SIG-M5 treated with dmso at 0.1 percent for 504 hours (cell line): ENCODE data around the gene IFT43.

ENCODE experiments used
- DNase-seq: peaks from one replicate; lab custom pipeline; 2025; ENCODE audit not compliant: unreplicated experiment; lab: John Stamatoyannopoulos, UW

The IFT43 gene

DNA sequence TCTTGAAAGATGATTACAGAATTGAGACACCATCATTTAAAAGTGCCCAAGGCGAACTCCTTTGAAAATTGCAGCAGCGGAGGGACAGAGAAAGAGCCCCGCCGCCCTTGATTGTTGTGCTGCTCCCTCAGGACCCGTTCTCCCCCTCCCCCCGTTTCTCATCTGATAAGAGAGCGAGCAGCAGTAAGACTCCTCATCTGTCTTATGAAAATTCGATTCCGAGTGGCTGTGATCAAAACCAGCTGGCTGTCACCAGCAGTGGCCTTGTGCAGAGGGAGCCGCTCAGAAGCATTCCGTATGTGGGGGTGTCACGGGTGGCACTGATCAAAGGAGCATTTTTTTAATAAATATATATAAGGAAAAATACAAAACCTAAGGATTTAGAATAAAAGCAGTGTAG is 88.2 kb downstream of the IFT43 start:
- DNase-seq = no peak

DNA sequence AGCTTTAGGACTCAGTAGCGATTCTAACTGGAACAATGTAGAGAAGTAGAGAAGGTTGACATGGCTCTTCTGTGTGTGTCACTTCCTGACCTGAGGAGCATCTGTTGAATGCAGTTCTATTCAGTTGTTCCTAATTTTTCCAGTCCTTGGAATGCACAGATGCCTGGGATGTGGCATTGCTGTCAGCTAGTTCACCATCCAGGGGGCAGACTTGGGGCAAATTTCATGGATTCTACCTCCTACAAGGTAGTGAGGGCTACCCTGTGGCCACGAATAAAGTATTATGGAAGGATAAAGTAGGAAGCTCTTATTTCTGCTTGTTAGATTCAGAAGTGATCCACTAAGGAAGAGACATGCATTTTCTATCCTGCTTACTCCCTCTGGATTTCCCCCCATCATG is 91.8 kb downstream of the IFT43 start:
- DNase-seq = no peak

DNA sequence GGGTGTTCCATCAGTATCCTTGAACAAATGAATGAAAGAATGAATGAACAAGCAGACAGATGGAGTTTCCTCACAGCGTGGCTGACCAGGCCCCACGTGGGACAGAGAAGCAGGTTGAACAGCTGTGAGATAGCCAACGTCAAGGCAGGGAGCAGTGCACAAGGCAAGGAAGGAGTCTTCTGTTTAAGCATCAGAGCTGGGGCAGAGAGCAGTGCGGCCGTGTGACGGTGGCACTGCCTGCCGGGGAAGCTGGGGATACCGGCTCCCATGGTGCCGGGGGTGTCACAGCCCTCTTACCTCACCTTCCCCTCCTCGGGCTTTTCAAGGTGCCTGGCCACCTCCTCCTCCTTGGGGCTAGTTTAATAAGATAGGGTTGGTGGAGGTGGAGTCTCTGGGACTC is 92.9 kb downstream of the IFT43 start:
- DNase-seq = no peak

GRCh38 chr14:76080025-76080424 is 94.5 kb downstream of the IFT43 start:
- no peak for DNase-seq

DNA sequence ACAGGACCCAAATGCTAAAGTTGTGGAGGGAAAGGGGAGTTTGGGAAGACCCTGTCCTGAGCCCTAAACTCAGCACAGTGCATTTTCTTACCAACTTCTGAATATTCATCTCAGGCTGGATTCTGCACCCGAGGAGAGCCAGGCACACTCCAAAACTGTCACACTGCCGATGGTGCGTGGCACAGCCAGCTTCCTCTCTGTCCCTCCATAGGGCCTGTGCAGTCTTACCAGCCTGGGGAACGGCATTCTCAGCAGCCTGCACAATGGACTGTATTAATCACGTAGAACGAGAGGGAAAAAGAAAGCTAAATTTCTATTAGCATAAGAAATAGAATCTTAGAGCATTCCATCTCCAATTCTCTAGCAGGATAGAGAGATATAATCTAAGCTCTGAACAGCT is 94.9 kb downstream of the IFT43 start:
- no peak for DNase-seq

GRCh38 chr14:76081642-76082041 is 96.1 kb downstream of the IFT43 start:
- DNase-seq = peak; percentile 7

GRCh38 chr14:76083796-76084765 is 98.5 kb downstream of the IFT43 start:
- no peak for DNase-seq

- DNase-seq = no peak
Observed at GRCh38 chr14:76085358-76085757, 99.8 kb downstream of the IFT43 start.

DNA sequence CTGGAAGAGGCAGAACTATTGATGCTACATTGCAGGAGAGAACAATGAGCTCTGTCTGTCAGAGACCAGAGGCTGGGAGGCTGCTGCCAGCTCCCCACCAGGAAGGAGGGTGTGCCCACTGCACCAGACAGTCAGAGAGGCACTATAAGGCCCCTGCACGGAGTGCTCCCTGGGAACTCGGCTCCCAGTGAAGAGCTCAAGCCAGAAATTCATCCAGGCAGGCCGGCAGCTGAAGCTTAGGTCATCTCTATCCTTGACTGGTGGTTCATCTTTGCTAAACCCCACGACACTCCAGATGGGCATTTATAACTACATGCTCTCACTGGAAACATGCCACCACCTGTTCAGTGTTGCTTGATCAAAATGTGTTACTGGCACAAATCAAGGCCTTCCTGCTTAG is 101.1 kb downstream of the IFT43 start:
- DNase-seq = no peak

- DNase-seq = no peak
Observed at GRCh38 chr14:76088326-76088725, 102.8 kb downstream of the IFT43 start.

- no peak for DNase-seq
Observed at GRCh38 chr14:76088771-76089571, 103.4 kb downstream of the IFT43 start.

DNA sequence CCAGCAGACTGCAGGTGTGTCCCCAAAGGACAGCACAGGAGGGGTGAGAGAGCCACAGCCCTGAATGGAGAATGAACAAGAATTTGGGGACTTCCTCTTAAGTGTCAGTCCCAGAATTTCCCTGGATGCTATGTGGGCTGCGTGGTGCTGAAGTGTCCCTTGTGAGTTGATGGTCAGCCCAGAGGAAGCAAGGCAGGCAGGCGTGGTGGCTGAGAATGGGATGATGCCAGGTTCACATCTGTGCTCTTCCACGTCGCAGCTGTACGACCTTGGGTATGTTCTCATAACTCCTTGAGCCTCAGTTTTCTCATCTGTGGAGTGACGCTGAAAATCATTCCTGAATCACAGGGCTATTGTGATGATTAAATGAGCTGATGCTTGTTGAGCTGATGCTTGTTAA is 104.0 kb downstream of the IFT43 start:
- DNase-seq = no peak

DNA sequence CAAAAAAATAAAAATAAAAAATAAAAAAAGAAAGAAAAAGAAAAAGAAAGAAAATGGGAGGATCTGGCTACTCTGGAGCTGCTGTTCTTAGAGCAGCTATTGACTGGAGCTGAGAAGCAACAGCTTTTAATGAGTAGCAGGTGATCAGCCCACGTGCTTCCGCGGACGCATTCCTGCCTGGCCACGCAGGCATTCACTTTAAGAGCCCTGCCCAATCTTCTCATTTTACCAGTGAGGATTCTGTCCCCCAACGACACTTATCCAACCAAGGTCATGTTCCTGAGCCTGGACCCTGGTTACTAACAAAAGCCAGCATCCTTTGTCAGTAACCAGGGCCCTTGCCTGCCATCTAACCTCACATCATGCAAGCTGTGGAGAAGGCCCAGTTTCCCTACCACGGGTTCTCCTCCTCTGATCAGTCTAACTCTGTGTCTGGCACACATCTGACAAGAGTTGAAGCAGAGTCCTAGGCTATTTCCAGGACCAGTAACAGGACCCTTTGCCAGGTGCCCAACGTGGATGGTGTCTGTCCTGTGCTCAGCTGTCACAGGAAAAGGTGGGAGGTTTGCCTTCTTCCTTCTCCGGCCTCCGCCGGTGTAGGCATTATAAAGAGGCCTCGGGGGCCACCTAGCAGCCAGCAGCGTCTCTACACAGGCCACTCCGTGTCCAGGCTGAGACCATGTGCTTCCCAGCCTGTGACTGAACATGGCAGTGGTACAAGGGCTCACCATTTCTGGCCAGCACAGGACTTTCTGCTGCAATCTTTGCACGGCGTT is 105.2 kb downstream of the IFT43 start:
- no peak for DNase-seq

- DNase-seq = no peak
Observed at GRCh38 chr14:76093077-76093476, 107.5 kb downstream of the IFT43 start.

DNA sequence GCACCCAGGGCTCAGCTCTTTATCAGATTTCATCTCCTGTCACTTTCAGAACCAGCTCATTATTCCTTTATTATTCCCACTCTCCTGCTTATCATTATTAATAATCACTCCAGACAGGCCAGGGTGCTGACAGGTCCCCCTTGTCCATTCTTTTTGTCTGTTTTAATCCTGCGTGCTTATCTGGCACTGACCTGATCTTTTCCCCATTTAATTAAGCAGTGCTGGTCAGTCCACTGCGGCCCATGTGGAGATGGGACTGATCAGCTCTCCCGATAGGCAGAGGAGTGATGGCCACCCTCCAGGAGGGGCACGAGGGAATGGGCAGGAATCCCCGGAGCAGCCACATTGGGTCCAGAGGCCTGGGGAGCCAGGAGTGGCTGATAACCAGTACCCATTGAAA is 110.7 kb downstream of the IFT43 start:
- DNase-seq = no peak

DNA sequence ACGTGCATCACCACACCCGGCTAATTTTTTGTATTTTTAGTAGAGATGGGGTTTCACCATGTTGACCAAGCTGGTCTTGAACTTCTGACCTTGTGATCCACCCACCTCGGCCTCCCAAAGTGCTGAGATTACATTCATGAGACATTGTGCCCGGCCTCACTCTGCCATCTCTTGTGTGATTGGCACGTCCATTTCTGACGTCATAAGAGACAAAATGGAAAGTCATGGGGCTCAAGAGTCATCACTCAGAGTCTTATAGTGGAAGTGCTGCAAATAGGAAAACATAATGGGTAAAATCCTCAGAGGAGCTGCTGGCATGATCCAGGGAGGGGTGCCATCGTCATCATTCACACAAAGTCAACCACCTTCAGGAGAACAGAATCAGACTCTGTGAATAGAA is 112.0 kb downstream of the IFT43 start:
- no peak for DNase-seq

- DNase-seq = no peak
Observed at GRCh38 chr14:76098047-76098446, 112.5 kb downstream of the IFT43 start.

GRCh38 chr14:76098916-76099675 is 113.5 kb downstream of the IFT43 start:
- DNase-seq = no peak

DNA sequence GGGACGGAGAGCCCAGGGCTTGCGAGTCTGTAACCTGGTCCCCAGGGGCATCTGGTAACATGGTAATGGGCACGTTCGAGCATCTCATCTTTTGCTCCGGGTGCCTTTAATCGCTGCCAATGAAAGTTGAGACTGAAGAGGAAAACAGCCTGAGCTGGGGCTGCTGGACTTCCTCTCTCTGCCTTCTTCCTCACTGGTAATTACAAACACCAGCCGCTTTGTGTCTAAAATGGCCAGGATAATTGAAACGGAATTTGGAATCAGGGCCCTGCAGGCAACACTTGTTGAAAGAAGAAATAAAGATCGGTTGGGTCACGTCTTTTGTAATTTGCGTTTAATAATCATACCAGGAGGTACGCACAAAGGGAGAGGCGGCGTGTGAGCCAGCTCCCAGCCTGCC is 114.7 kb downstream of the IFT43 start:
- DNase-seq = no peak
